ENCODE measurements around the gene PRKG1.

Gene PRKG1

GRCh38 chr10:51892965-51893658 lies 818.8 kb downstream of the PRKG1 start:
- no peak for TF ChIP-seq TAF1 (IDR thresholded peaks at IDR 0.05; ENCODE audit: borderline replicate concordance, insufficient read depth, low read length)
- TF ChIP-seq POLR2AphosphoS5 (IDR thresholded peaks at IDR 0.05; ENCODE audit: low read depth, low read length) = no peak

GRCh38 chr10:51894771-51895578 lies 820.7 kb downstream of the PRKG1 start:
- TF ChIP-seq TAF1 (IDR thresholded peaks at IDR 0.05; ENCODE audit: borderline replicate concordance, insufficient read depth, low read length) (no peak), POLR2AphosphoS5 (IDR thresholded peaks at IDR 0.05; ENCODE audit: low read depth, low read length) (no peak), SIN3A (IDR thresholded peaks at IDR 0.05; ENCODE audit: borderline replicate concordance, insufficient read depth, low read length) (no peak), FOXP2 (optimal IDR thresholded peaks at IDR 0.05; ENCODE audit: borderline replicate concordance, extremely low read depth, extremely low read length, insufficient read depth) (no peak), REST (IDR thresholded peaks at IDR 0.05; ENCODE audit: insufficient read depth in 1 of 2, low read depth in 2 of 2, low read length in 2 of 2) (no peak)

- TF ChIP-seq TAF1 (IDR thresholded peaks at IDR 0.05; ENCODE audit: borderline replicate concordance, insufficient read depth, low read length) = no peak
- TF ChIP-seq SIN3A (IDR thresholded peaks at IDR 0.05; ENCODE audit: borderline replicate concordance, insufficient read depth, low read length) = no peak
- no peak for TF ChIP-seq FOXP2 (optimal IDR thresholded peaks at IDR 0.05; ENCODE audit: borderline replicate concordance, extremely low read depth, extremely low read length, insufficient read depth)
- TF ChIP-seq REST (IDR thresholded peaks at IDR 0.05; ENCODE audit: insufficient read depth in 1 of 2, low read depth in 2 of 2, low read length in 2 of 2) = no peak
- TF ChIP-seq POLR2AphosphoS5 (IDR thresholded peaks at IDR 0.05; ENCODE audit: low read depth, low read length) = no peak
These were observed 822.6 kb downstream of the PRKG1 start for GRCh38 chr10:51896849-51897248.

GRCh38 chr10:51897560-51897959 lies 823.3 kb downstream of the PRKG1 start:
- TF ChIP-seq SIN3A (IDR thresholded peaks at IDR 0.05; ENCODE audit: borderline replicate concordance, insufficient read depth, low read length) = no peak
- no peak for TF ChIP-seq POLR2AphosphoS5 (IDR thresholded peaks at IDR 0.05; ENCODE audit: low read depth, low read length)
- TF ChIP-seq REST (IDR thresholded peaks at IDR 0.05; ENCODE audit: insufficient read depth in 1 of 2, low read depth in 2 of 2, low read length in 2 of 2) = no peak
- TF ChIP-seq FOXP2 (optimal IDR thresholded peaks at IDR 0.05; ENCODE audit: borderline replicate concordance, extremely low read depth, extremely low read length, insufficient read depth) = no peak
- no peak for TF ChIP-seq TAF1 (IDR thresholded peaks at IDR 0.05; ENCODE audit: borderline replicate concordance, insufficient read depth, low read length)

GRCh38 chr10:51900180-51900579 lies 825.9 kb downstream of the PRKG1 start:
- no peak for TF ChIP-seq REST (IDR thresholded peaks at IDR 0.05; ENCODE audit: insufficient read depth in 1 of 2, low read depth in 2 of 2, low read length in 2 of 2)
- TF ChIP-seq SIN3A (IDR thresholded peaks at IDR 0.05; ENCODE audit: borderline replicate concordance, insufficient read depth, low read length) = no peak
- TF ChIP-seq FOXP2 (optimal IDR thresholded peaks at IDR 0.05; ENCODE audit: borderline replicate concordance, extremely low read depth, extremely low read length, insufficient read depth) = no peak
- no peak for TF ChIP-seq POLR2AphosphoS5 (IDR thresholded peaks at IDR 0.05; ENCODE audit: low read depth, low read length)
- no peak for TF ChIP-seq TAF1 (IDR thresholded peaks at IDR 0.05; ENCODE audit: borderline replicate concordance, insufficient read depth, low read length)
